OCI-LY7 (cell line): Measurements from ENCODE around the gene PARL. TPM values are rescaled to one million over a fixed set of nuclear protein-coding genes. Genes with fewer than 3 reads are reported as not detected.

Experiments used
- BruUV-seq: library from RNA; stranded (reverse); fragments of 400-500 nt; replicated peaks from 2 replicates; lab custom pipeline; 2021; lab: Mats Ljungman, UMichigan
- CTCF ChIA-PET: fragments of 300-600 bp; sonication (Branson Sonifier 250); formaldehyde crosslinking; loops from one replicate; lab custom pipeline; 2022; ENCODE audit warnings: antibody characterized with exemption; ENCODE audit not compliant: unreplicated experiment; lab: Charles Lee
- POLR2A ChIA-PET: fragments of 300-600 bp; sonication (Branson Sonifier 250); formaldehyde crosslinking; loops from one replicate; lab custom pipeline; 2022; ENCODE audit warnings: antibody characterized with exemption; lab: Charles Lee
- DNase-seq: peaks from one replicate; pipeline ENCODE4 v3.0.0-alpha.2; 2015; ENCODE audit warnings: low spot score
- H2AFZ ChIP-seq: fragments of 200-600 bp; sonication (generic), shearing (Covaris generic); 2 replicates; pipeline ENCODE4 v1.6.1; 2014; ENCODE audit warnings: mild to moderate bottlenecking, antibody characterized with exemption, low read length, moderate library complexity
- H3K27ac ChIP-seq: fragments of 200-600 bp; sonication (generic); 2 replicates; pipeline ENCODE4 v1.5.1; 2014; ENCODE audit warnings: mixed run types, low read depth, mild to moderate bottlenecking, moderate library complexity, low read length, inconsistent platforms; ENCODE audit not compliant: poor library complexity, severe bottlenecking
- H3K36me3 ChIP-seq: fragments of 200-600 bp; sonication (generic); 2 replicates; pipeline ENCODE4 v1.6.1; 2014; ENCODE audit warnings: mild to moderate bottlenecking, antibody characterized with exemption, low read length, moderate library complexity, mixed read lengths; ENCODE audit not compliant: insufficient read depth
- H3K4me1 ChIP-seq: fragments of 200-600 bp; sonication (generic); 2 replicates; pipeline ENCODE4 v1.5.1; 2014; ENCODE audit warnings: mild to moderate bottlenecking, low read length; ENCODE audit not compliant: insufficient read depth, poor library complexity, severe bottlenecking
- H3K4me2 ChIP-seq: fragments of 200-600 bp; sonication (generic); 2 replicates; pipeline ENCODE4 v1.6.1; 2014; ENCODE audit warnings: mild to moderate bottlenecking, low read length
- H3K4me3 ChIP-seq: fragments of 200-600 bp; sonication (generic); 2 replicates; pipeline ENCODE4 v1.5.1; 2014; ENCODE audit warnings: mild to moderate bottlenecking, low read depth, low read length; ENCODE audit not compliant: poor library complexity, severe bottlenecking
- H3K79me2 ChIP-seq: fragments of 200-600 bp; sonication (generic); 2 replicates; pipeline ENCODE4 v1.6.1; 2016; ENCODE audit warnings: low read depth, mild to moderate bottlenecking, low read length, moderate library complexity, mixed read lengths; ENCODE audit not compliant: insufficient read depth
- H3K9me2 ChIP-seq: fragments of 200-600 bp; sonication (generic); 2 replicates; pipeline ENCODE4 v1.6.1; 2016; ENCODE audit warnings: mild to moderate bottlenecking, low read length, mixed read lengths; ENCODE audit not compliant: insufficient read depth
- H3K9me3 ChIP-seq: fragments of 200-600 bp; sonication (generic); 2 replicates; pipeline ENCODE4 v1.6.1; 2014; ENCODE audit warnings: mild to moderate bottlenecking, mixed run types, low read length, mixed read lengths
- H4K20me1 ChIP-seq: fragments of 200-600 bp; sonication (generic); 2 replicates; pipeline ENCODE4 v1.6.1; 2014; ENCODE audit warnings: mild to moderate bottlenecking, antibody characterized with exemption, low read length, moderate library complexity, mixed read lengths; ENCODE audit not compliant: insufficient read depth
- CTCF ChIP-seq: fragments of 200-600 bp; sonication (generic); conservative IDR thresholded peaks from 2 replicates; pipeline ENCODE4 v1.5.1; 2014; ENCODE audit warnings: mild to moderate bottlenecking, antibody characterized with exemption, low read length, moderate library complexity, mixed read lengths
- EZH2phosphoT487 ChIP-seq: fragments of 200-600 bp; sonication (generic); IDR thresholded peaks from 2 replicates; pipeline ENCODE4 v1.6.1; 2018; ENCODE audit warnings: low read depth, borderline replicate concordance, mild to moderate bottlenecking, mixed run types, antibody characterized with exemption, low read length, moderate library complexity, mixed read lengths
- intact Hi-C: fragments of 100-400 bp; cut with micrococcal nuclease; formaldehyde crosslinking; loops from one replicate; pipeline ENCODE4 v1.10.0; 2022; ENCODE audit not compliant: unreplicated experiment
- total RNA-seq, 2 experiments: library from RNA; depleted of rRNA in 1 of 2; stranded (reverse); fragments of >200 nt in 1 of 2; shearing (Covaris generic) in 1 of 2; gene quantifications; 2 replicates each; pipeline ENCODE4 v1.2.3, GENCODE V29; 2014 to 2022

PARL gene
- total RNA-seq, 2 experiments from 2014 or later: 43.5 to 69.3 TPM

GRCh38 chr3:183814240-183814639 lies 70.4 kb downstream of the PARL start:
- no TSS peak for BruUV-seq
- H3K4me2 ChIP-seq: no peak overlapping the region
- H3K36me3 ChIP-seq: peaks cover 35% of the 10 kb centered on the region
- intact Hi-C loops: no loop called here
- H3K27ac ChIP-seq: no peak overlapping the region
- no peak for TF ChIP-seq EZH2phosphoT487
- TF ChIP-seq CTCF: no peak
- H2AFZ ChIP-seq: no peak overlapping the region
- no peaks in the 10 kb centered on the region for H3K9me2 ChIP-seq
- ChIA-PET CTCF (no interaction called here), POLR2A (interaction anchor here (0.6 to 0.9 kb wide), 2 partner anchors 23 to 471 kb away, joined by 5 to 6 read pairs; no protein-coding TSS in a partner anchor)
- no peaks in the 10 kb centered on the region for H4K20me1 ChIP-seq
- no peak overlapping the region for H3K4me3 ChIP-seq
- DNase-seq: no peak
- no peaks in the 10 kb centered on the region for H3K9me3 ChIP-seq
- H3K4me1 ChIP-seq: peaks cover 24% of the 10 kb centered on the region
- no peaks in the 10 kb centered on the region for H3K79me2 ChIP-seq

GRCh38 chr3:183812761-183813445 lies 71.8 kb downstream of the PARL start:
- no peak for DNase-seq
- POLR2A ChIA-PET: interaction anchor here (0.6 to 1.1 kb wide), 4 partner anchors 24 to 303 kb away, joined by 3 read pairs; no protein-coding TSS in a partner anchor
- no peak for TF ChIP-seq CTCF
- TF ChIP-seq EZH2phosphoT487: no peak
- Histone ChIP-seq H3K27ac (no peak overlapping the region), H3K4me1 (peaks cover 24% of the 10 kb centered on the region), H3K4me3 (no peak overlapping the region), H3K4me2 (no peak overlapping the region), H4K20me1 (no peaks in the 10 kb centered on the region), H3K36me3 (peaks cover 49% of the 10 kb centered on the region), H3K9me2 (no peaks in the 10 kb centered on the region), H2AFZ (no peak overlapping the region), H3K9me3 (no peaks in the 10 kb centered on the region), H3K79me2 (no peaks in the 10 kb centered on the region)
- intact Hi-C loops: no loop called here
- BruUV-seq: no TSS peak
- CTCF ChIA-PET: no interaction called here

- Histone ChIP-seq H3K36me3 (peaks cover 61% of the 10 kb centered on the region), H3K4me1 (peaks cover 24% of the 10 kb centered on the region), H3K79me2 (no peaks in the 10 kb centered on the region), H4K20me1 (no peaks in the 10 kb centered on the region), H3K4me3 (no peak overlapping the region), H3K9me3 (no peaks in the 10 kb centered on the region), H2AFZ (no peak overlapping the region), H3K27ac (no peak overlapping the region), H3K9me2 (no peaks in the 10 kb centered on the region), H3K4me2 (no peak overlapping the region)
- intact Hi-C loops: no loop called here
- BruUV-seq: no TSS peak
- ChIA-PET CTCF (no interaction called here), POLR2A (no interaction called here)
- no peak for DNase-seq
- TF ChIP-seq EZH2phosphoT487 (no peak), CTCF (no peak)
These were observed 73.0 kb downstream of the PARL start for GRCh38 chr3:183811638-183812037.
